ENCODE measurements around the gene ZNF354C.
"Not testable (repeated sequence)": the region's sequence is repeated elsewhere in the genome, so short reads cannot be mapped to it uniquely, and the experiment has no call there.

ZNF354C gene

DNA sequence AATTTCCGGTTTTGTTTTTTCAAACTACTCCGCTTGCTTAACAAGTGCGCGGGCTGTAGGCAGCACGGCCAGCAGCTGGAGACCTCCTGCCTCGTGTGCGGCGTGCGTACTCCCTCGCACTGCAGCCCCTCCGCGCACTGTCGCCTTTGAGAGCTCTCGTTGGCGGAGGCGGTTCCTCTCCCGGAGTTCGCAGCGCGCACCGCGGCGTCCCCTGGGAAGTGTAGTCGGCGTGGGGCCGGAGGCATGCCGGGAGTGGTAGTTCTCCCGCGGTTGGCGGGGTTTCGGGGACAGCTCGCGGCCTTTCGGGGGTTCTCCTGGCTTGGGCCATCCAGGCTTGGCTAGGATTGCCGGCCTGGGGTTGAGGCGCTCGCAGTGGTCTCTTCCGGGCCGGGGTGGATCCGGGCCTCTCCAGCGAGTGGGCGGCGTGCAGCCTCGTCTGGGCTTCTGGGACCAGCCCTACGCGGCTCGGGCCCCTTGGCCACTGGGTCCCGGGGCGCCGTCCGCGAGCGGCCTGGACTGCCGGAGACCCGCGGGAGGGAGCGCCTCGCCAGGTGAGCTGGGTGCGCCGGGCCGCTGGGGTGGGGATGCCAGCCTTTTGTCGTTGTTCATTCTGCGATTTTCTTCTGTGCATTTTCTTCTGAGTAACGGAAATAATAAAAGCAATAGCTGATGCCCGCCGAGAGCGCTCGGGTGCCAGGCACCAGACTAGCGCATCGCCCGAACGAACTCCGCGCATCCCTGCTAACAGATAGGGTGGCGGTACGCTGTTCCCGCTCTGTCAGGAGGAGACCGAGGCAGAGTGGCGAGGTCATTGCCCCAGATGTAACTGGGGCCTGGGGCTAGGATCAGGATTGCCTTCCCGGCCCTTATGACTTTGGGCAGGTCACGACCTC is at the start of gene ZNF354C:
Gene ZNF354C (plus strand): TSS at position 258 of the 893 bp plus-strand sequence. CDS start 1,696 bp downstream, outside the sequence.
- peak; percentile 85 for DNase-seq (ENCODE audit: low spot score)

DNA sequence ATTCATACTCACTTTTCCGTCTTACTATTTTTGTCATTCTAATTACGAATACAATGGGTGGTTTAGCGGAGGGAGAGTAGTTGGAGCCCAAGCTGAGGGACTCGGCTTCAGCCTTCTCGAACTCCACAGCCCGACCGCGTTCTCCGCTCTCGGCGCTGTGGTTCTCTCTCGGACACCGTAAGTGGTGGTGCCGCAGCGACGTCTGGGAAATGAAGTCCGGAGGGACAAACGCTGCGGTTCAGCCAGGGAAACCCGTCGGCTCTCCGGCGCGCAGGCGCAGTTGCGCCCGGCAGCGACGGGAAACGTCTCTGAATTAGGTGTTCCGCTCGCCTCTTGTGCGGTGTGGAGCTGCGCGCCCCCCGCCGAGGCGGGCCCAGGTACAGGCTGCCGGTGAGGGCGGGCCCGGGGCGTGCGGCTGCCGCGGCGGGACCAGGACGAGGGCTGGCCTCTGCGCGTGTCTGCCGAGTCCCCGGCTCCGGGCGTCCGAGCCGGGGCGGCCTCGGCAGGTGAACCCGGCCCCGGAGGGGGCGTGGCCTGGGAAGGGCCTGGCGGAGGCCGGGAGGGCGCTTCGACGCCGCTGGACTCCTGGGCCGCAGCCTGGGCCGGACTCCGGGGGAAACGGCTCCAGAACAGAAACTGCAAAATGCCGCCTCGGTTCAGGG is 36.5 kb upstream of the ZNF354C start, which contains the start of gene ZNF879:
Gene ZNF879 (plus strand): TSS at position 277 of the 662 bp plus-strand sequence. CDS start 1,201 bp downstream, outside the sequence.
- DNase-seq (ENCODE audit: low spot score): peak; percentile 96

DNA sequence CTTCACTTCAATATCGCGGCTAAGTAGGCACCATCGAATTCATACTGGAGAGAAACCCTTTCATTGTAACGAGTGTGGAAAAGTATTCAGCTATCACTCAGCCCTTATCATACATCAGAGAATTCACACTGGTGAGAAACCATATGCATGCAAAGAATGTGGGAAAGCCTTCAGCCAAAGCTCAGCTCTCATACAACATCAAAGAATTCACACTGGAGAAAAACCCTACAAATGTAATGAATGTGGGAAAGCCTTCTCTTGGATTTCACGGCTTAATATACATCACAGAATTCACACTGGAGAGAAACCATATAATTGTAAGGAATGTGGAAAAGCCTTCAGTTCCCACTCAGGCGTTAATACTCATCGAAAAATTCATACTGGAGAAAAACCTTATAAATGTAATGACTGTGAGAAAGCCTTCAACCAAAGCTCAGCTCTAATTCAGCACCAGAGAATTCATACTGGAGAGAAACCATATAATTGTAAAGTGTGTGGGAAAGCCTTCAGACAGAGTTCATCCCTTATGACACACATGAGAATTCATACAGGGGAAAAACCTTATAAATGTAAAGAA is 27.1 kb upstream of the ZNF354C start:
- no peak for DNase-seq (ENCODE audit: low spot score)

DNA sequence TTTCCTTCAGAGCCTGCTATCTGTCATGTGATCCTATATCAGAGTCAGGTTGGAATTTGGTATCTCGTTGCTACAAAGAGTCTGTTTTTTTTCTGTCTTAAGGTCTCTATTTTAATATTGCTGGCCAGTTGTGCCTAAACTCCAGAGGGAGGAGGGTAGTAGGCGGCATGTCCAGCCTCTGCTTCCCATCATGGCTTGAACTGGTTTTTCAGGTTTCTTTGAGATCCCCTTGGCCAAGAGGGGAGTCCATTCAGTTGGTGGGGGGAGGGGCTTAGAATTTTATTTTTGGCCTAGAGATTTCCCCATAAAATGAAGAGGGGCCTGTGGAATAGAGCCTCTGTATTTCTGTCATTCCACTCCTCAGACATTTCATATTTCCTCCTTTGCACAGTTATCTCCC is 15.4 kb upstream of the ZNF354C start:
- DNase-seq (ENCODE audit: low spot score): no peak

- DNase-seq (ENCODE audit: low spot score): no peak
These were observed 8.4 kb upstream of the ZNF354C start for GRCh38 chr5:179051784-179052183.

- DNase-seq (ENCODE audit: low spot score): no peak
These were observed 6.0 kb upstream of the ZNF354C start for GRCh38 chr5:179054036-179054785.

DNA sequence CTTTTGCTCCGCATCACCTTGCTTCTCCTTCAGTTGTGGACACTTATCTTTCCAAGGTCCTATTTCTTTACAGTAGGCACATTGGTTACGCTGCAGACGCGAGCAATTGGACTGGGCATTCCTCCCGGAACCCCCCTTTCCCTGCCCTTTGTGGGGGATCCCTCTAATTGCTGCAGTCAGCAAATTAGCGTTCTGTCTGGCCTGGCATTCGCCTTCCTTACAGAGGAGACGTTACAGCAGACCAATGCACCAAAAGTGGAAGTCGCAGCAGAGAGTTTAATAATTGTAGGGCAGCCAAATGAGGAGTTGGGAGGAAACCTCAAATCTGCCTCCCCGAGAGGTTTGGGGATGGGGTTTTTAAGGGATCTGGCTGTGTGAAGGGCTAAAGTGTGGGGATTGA is 5.3 kb upstream of the ZNF354C start:
- no peak for DNase-seq (ENCODE audit: low spot score)

DNA sequence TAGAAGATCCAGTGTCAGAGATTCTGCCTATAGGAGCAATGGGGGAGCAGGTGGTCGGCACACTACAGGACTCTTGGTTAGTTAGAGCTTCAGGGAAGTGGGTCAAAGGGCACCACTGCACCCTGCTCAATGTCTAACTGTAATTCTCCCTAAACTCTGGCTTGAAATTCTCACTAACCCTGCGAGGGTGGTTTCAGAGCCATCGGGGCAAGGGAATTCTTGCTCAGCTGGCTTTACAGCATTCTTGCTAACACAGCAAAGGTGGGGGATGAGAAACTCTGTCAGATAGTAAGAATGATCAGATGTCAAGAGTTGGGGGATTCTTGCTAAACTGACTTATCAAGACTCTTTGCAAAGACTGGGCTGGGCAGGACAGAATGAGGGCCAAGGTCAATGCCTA is 4.7 kb upstream of the ZNF354C start:
- no peak for DNase-seq (ENCODE audit: low spot score)

DNA sequence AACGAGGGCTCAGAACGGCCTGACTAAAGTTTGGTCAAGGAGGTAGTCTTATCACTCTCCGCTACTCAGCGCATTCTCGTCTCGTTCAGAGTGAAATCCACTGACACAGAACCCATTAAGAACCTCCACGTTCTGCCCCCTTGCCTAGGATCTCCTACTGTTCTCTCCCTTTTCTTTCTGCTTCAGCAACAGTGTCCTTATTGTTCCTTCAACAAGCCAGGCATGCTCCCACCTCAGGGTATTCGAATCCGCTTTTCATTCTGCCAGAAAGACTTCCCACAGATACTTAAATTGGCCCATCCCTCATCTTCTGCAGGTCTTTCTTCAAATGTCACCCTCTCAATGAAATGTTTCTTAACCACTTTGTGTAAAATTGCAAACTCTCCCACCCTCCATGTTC is 4.3 kb upstream of the ZNF354C start:
- DNase-seq (ENCODE audit: low spot score): no peak

- DNase-seq (ENCODE audit: low spot score): no peak
These were observed 852 bp downstream of the ZNF354C start for GRCh38 chr5:179061025-179061424.

DNA sequence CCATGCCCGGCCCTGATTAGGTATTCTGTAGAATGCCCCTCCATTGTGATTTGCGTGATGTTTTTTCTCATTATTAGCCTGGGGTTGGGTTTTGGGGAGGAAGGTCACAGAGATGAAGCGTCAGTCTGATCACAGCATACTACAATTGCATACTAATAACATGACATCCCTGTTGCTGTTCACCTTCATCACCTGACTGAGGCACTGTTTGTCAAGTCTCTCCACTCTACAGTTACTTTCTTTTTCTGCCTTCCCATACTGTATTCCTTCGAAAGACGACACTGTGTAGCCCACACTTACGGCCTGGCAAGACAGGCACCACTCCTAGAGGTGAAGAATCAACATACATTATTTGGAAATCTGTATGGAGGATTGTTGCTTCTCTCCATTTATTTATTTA is 5.5 kb downstream of the ZNF354C start:
- no peak for DNase-seq (ENCODE audit: low spot score)

- no peak for DNase-seq (ENCODE audit: low spot score)
These were observed 19.2 kb downstream of the ZNF354C start for GRCh38 chr5:179079165-179079987.

DNA sequence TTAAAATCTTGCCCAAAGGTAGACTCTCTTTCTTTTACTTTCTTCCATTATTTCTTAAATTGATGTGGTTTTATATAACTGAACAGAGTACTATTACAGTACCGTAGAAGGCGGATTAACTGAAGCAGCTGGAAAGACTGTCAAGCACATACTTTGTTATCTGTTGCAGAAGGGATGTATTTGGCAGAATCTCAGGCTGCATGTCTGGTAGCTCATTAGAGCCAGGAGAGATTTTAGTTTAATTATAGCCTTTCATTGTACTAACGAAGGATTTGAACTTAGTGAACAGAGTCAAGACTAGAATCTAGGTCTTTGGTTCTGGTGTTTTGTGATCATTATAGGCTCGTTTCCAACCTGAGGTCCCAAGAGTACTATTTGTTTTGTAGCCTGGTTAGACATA is 20.6 kb downstream of the ZNF354C start:
- DNase-seq (ENCODE audit: low spot score): no peak

- DNase-seq (ENCODE audit: low spot score): no peak
These were observed 29.3 kb downstream of the ZNF354C start for GRCh38 chr5:179089502-179089901.

- DNase-seq (ENCODE audit: low spot score): not testable (repeated sequence)
These were observed 41.1 kb downstream of the ZNF354C start for GRCh38 chr5:179101282-179101681.

- DNase-seq (ENCODE audit: low spot score): no peak
These were observed 50.4 kb downstream of the ZNF354C start for GRCh38 chr5:179110528-179110927.

GRCh38 chr5:179111267-179112207 is 51.4 kb downstream of the ZNF354C start:
- no peak for DNase-seq (ENCODE audit: low spot score)

GRCh38 chr5:179112469-179113142 is 52.4 kb downstream of the ZNF354C start:
- no peak for DNase-seq (ENCODE audit: low spot score)

GRCh38 chr5:179113143-179113530 is 53.0 kb downstream of the ZNF354C start:
- no peak for DNase-seq (ENCODE audit: low spot score)
